GM12873 (cell line): Measurements from ENCODE around the gene CUL3.

ENCODE experiments used
- CTCF ChIP-seq: IDR thresholded peaks from 2 replicates; pipeline ENCODE4 v1.5.1; 2012; ENCODE audit warnings: low read depth, mild to moderate bottlenecking, moderate library complexity, low read length, control low read depth; ENCODE audit not compliant: insufficient read depth; ENCODE audit errors: missing control alignments

CUL3 gene

GRCh38 chr2:224562831-224563230, 22.3 kb downstream of the CUL3 start:
- no peak for TF ChIP-seq CTCF

- no peak for TF ChIP-seq CTCF
Observed at GRCh38 chr2:224561234-224562005, 23.7 kb downstream of the CUL3 start.

GRCh38 chr2:224560549-224560948, 24.6 kb downstream of the CUL3 start:
- TF ChIP-seq CTCF = no peak

- TF ChIP-seq CTCF = no peak
Observed at GRCh38 chr2:224557610-224558009, 27.6 kb downstream of the CUL3 start.

- TF ChIP-seq CTCF = no peak
Observed at GRCh38 chr2:224556381-224556780, 28.8 kb downstream of the CUL3 start.

- no peak for TF ChIP-seq CTCF
Observed at GRCh38 chr2:224555823-224556366, 29.3 kb downstream of the CUL3 start.

- no peak for TF ChIP-seq CTCF
Observed at GRCh38 chr2:224552771-224553170, 32.4 kb downstream of the CUL3 start.
